ENCODE results near the gene CGB2. TPM values are rescaled to one million over a fixed set of nuclear protein-coding genes. Genes with fewer than 3 reads are reported as not detected.

Gene CGB2
- total RNA-seq, 1 experiment from 2014 or later = 0.77 TPM

GRCh38 chr19:49073514-49074378 lies 42.1 kb downstream of the CGB2 start:
- no peak overlapping the region for H3K56ac ChIP-seq (ENCODE audit: insufficient read length, low read depth, low read length)
- H3K27me3 ChIP-seq (ENCODE audit: insufficient read depth, low read length) = peaks cover 36% of the 10 kb centered on the region
- H2BK12ac ChIP-seq (ENCODE audit: insufficient read length, low read depth, low read length) = no peak overlapping the region
- H3K79me2 ChIP-seq (ENCODE audit: insufficient read depth, low read length) = no peaks in the 10 kb centered on the region
- H3K14ac ChIP-seq (ENCODE audit: insufficient read depth, low read length) = no peak overlapping the region
- H3K9me3 Mint-ChIP-seq = peaks cover 9 to 11% of the 10 kb centered on the region in 2 experiments; a peak in 4 of 5 replicates
- H3K9ac ChIP-seq (ENCODE audit: extremely low read depth, insufficient read length, low read length) = no peak overlapping the region
- no peak overlapping the region for H4K91ac ChIP-seq (ENCODE audit: insufficient read length, low read depth, low read length)
- H4K20me1 ChIP-seq (ENCODE audit: control insufficient read depth, insufficient read depth, insufficient read length) = no peaks in the 10 kb centered on the region
- H2BK20ac ChIP-seq (ENCODE audit: low read depth, low read length, poor library complexity, severe bottlenecking) = no peak overlapping the region
- TF ChIP-seq CTCF (conservative IDR thresholded peaks at IDR 0.05) = peak; percentile 60
- no peak overlapping the region for H2BK15ac ChIP-seq (ENCODE audit: low read depth, low read length)
- H3K18ac ChIP-seq (ENCODE audit: insufficient read length, low read depth, low read length) = no peak overlapping the region
- no peak overlapping the region for H4K8ac ChIP-seq (replicated peaks; ENCODE audit: insufficient read length, low read depth, low read length)
- no peaks in the 10 kb centered on the region for H3K9me3 ChIP-seq (ENCODE audit: control insufficient read depth, low read depth, low read length)
- no peaks in the 10 kb centered on the region for H3K23me2 ChIP-seq (ENCODE audit: insufficient read length, low read depth, low read length, poor library complexity, severe bottlenecking)
- H3K27ac Mint-ChIP-seq = no peak overlapping the region
- H3T11ph ChIP-seq (ENCODE audit: low read length) = no peak overlapping the region
- no peak overlapping the region for H3K27ac ChIP-seq (ENCODE audit: insufficient read length, low read depth, low read length)
- no peak overlapping the region for H3K23ac ChIP-seq (ENCODE audit: insufficient read length, low read depth, low read length)
- H3K4me1 Mint-ChIP-seq = peaks cover 4 to 20% of the 10 kb centered on the region in 2 experiments; a peak in 3 of 4 replicates
- H3K4me2 ChIP-seq (ENCODE audit: insufficient read depth, insufficient read length, low read length) = no peak overlapping the region
- H2BK5ac ChIP-seq (ENCODE audit: insufficient read length, low read length) = no peak overlapping the region
- H4K5ac ChIP-seq (ENCODE audit: insufficient read length, low read depth, low read length) = no peak overlapping the region
- peaks cover 0 to 1% (median 0%) of the 10 kb centered on the region in 3 experiments; a peak in 1 of 7 replicates for H3K36me3 Mint-ChIP-seq (ENCODE audit: insufficient read depth in 1 of 3, low read depth in 3 of 3)
- H3K4ac ChIP-seq (ENCODE audit: low read depth, low read length) = no peak overlapping the region
- no peaks in the 10 kb centered on the region for H3K4me1 ChIP-seq (ENCODE audit: insufficient read depth, low read length)
- no CpG with 5 or more reads among the region's 23 CpGs for WGBS (ENCODE audit: extremely low coverage, insufficient read length, low lambda C conversion rate)
- peak overlapping the region; percentile 38 to 77; a peak in 4 of 5 replicates for H3K4me3 Mint-ChIP-seq
- H2AK5ac ChIP-seq (ENCODE audit: insufficient read length, low read length) = no peak overlapping the region
- peak; percentile 71 for DNase-seq
- no peak overlapping the region for H2BK120ac ChIP-seq (ENCODE audit: low read depth, low read length, poor library complexity, severe bottlenecking)
- H3K79me1 ChIP-seq (ENCODE audit: insufficient read depth, low read depth, low read length, poor library complexity, severe bottlenecking) = no peaks in the 10 kb centered on the region
- peaks cover 74% of the 10 kb centered on the region for H3K27me3 Mint-ChIP-seq (ENCODE audit: low read depth)
- no peak overlapping the region for H2AFZ ChIP-seq (ENCODE audit: low read length)

All from H9 (cell line).